A673 (cell line): ENCODE results near the gene SRA1. TPM values are rescaled to one million over a fixed set of nuclear protein-coding genes. Genes with fewer than 3 reads are reported as not detected.

ENCODE experiments used
- BruUV-seq: library from RNA; stranded (reverse); fragments of 400-500 nt; replicated peaks from 2 replicates; lab custom pipeline; 2021; lab: Mats Ljungman, UMichigan
- CTCF ChIA-PET: fragments of 300-600 bp; sonication (Branson Sonifier 250); formaldehyde crosslinking; loops from one replicate; lab custom pipeline; 2022; ENCODE audit warnings: antibody characterized with exemption; lab: Charles Lee
- POLR2A ChIA-PET: fragments of 300-600 bp; sonication (Branson Sonifier 250); formaldehyde crosslinking; loops from one replicate; lab custom pipeline; 2022; ENCODE audit warnings: antibody characterized with exemption; ENCODE audit not compliant: low non-redundant PET; lab: Charles Lee
- DNase-seq: peaks from one replicate; pipeline ENCODE4 v3.0.0-alpha.2; 2015; ENCODE audit warnings: low spot score
- H3K27ac ChIP-seq: fragments of 200-600 bp; sonication (generic); 2 replicates; pipeline ENCODE4 v1.5.1; 2016; ENCODE audit warnings: mixed run types, low read depth, mild to moderate bottlenecking, mixed read lengths, antibody characterized with exemption, low read length; ENCODE audit not compliant: poor library complexity, severe bottlenecking
- H3K27me3 ChIP-seq: fragments of 200-600 bp; sonication (generic); replicated peaks from 2 replicates; pipeline ENCODE4 v1.6.1; 2017; ENCODE audit warnings: mixed run types, low read depth, mild to moderate bottlenecking, mixed read lengths, antibody characterized with exemption, low read length; ENCODE audit not compliant: insufficient read depth, poor library complexity
- H3K36me3 ChIP-seq: fragments of 200-600 bp; sonication (generic); 2 replicates; pipeline ENCODE4 v1.6.1; 2016; ENCODE audit warnings: mixed run types, mild to moderate bottlenecking, mixed read lengths, antibody characterized with exemption, low read length; ENCODE audit not compliant: insufficient read depth, poor library complexity, severe bottlenecking
- H3K4me1 ChIP-seq: fragments of 200-600 bp; sonication (generic); 2 replicates; pipeline ENCODE4 v1.6.1; 2017; ENCODE audit warnings: mixed run types, mild to moderate bottlenecking, mixed read lengths, antibody characterized with exemption, low read length; ENCODE audit not compliant: insufficient read depth, poor library complexity, severe bottlenecking
- H3K4me3 ChIP-seq: fragments of 200-600 bp; sonication (generic); 2 replicates; pipeline ENCODE4 v1.5.1; 2016; ENCODE audit warnings: low read depth, mixed run types, mild to moderate bottlenecking, mixed read lengths, low read length; ENCODE audit not compliant: poor library complexity, severe bottlenecking
- H3K9me3 ChIP-seq: fragments of 200-600 bp; sonication (generic); 2 replicates; pipeline ENCODE4 v1.6.1; 2016; ENCODE audit warnings: mixed run types, low read depth, mild to moderate bottlenecking, mixed read lengths, antibody characterized with exemption, low read length; ENCODE audit not compliant: poor library complexity, severe bottlenecking
- EZH2 ChIP-seq: fragments of 200-600 bp; sonication (generic); IDR thresholded peaks from 2 replicates; pipeline ENCODE4 v1.6.1; 2017; ENCODE audit warnings: borderline replicate concordance, low read depth, mild to moderate bottlenecking, mixed read lengths, antibody characterized with exemption, low read length; ENCODE audit not compliant: poor library complexity, severe bottlenecking
- intact Hi-C: fragments of 100-400 bp; cut with micrococcal nuclease; formaldehyde crosslinking; loops from one replicate; pipeline ENCODE4 v1.10.0; 2022; ENCODE audit not compliant: unreplicated experiment
- total RNA-seq: library from RNA; stranded (reverse); gene quantifications from 2 replicates; pipeline ENCODE4 v1.2.3, GENCODE V29; 2021
- TF ChIP-seq, protein P1 (sequence below): fragments of 300-800, 200-600 bp; sonication (generic); conservative IDR thresholded peaks from 2 replicates; pipeline ENCODE4 v1.5.1; 2017; ENCODE audit warnings: low read depth, mild to moderate bottlenecking, antibody characterized with exemption, low read length, moderate library complexity, mixed read lengths

The SRA1 gene
- total RNA-seq, 1 experiment from 2014 or later = 55.1 TPM

- Histone ChIP-seq H3K4me1 (peaks cover 20% of the 10 kb centered on the region), H3K4me3 (no peak overlapping the region), H3K27ac (no peak overlapping the region), H3K9me3 (no peaks in the 10 kb centered on the region), H3K36me3 (peaks cover 40% of the 10 kb centered on the region), H3K27me3 (no peaks in the 10 kb centered on the region)
- no TSS peak for BruUV-seq
- TF ChIP-seq EZH2 = no peak
- ChIA-PET CTCF (no interaction called here), POLR2A (no interaction called here)
- intact Hi-C loops = loop anchor here (10.0 kb wide), 1 partner anchor 163 kb away; no protein-coding TSS in a partner anchor
- DNase-seq = no peak
Measured at GRCh38 chr5:140551872-140552271, 5.4 kb downstream of the SRA1 start.

DNA sequence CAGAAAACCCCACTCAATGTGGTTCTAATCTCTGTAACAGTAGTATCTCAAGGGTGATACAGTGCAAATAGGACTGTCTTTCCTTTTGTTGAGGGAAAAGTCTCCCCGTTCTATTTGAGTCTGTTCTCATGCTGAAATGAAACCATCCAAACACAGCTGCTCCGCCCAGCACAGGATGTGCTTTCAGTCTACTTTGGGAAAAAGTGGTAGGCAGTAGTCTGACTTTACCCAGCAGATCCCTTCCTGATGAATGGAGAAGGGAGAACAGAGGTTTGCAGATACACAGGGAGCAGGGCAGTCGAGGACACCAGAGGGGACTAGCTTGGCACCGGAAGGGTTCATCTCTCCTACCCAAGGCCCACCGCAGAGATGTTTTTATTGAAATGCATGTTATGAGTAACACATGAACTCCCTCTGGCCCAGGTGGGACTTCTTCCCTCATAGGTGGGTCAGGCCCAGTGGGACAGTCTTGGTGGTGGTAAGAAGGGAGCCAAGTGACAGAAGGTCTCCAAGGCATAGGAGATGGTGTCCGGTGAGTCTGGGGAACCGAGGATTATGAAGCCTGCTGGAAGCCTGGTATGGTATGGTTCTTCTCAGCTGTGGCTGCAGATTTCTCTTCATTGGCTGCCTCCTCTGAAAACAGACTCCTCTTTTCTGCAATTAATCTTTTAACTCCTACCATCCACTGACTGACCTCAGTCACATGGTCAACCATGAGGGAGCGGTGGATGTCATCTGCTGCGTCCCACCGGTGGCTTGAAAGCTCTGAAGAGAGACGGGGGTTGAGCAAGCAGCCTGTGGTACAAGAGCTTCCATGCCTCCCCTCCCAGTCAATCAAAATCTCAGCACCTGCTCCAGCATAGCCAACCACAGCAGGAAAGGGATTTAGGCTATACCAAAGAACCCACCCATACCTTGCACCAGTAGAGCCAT lies 6.9 kb downstream of the SRA1 start:
- Histone ChIP-seq H3K36me3 (peaks cover 40% of the 10 kb centered on the region), H3K4me3 (no peak overlapping the region), H3K9me3 (no peaks in the 10 kb centered on the region), H3K27ac (peak overlapping the region; percentile 35), H3K4me1 (peaks cover 12% of the 10 kb centered on the region), H3K27me3 (no peaks in the 10 kb centered on the region)
- POLR2A ChIA-PET = no interaction called here
- CTCF ChIA-PET = no interaction called here
- TF ChIP-seq, protein P1, sequence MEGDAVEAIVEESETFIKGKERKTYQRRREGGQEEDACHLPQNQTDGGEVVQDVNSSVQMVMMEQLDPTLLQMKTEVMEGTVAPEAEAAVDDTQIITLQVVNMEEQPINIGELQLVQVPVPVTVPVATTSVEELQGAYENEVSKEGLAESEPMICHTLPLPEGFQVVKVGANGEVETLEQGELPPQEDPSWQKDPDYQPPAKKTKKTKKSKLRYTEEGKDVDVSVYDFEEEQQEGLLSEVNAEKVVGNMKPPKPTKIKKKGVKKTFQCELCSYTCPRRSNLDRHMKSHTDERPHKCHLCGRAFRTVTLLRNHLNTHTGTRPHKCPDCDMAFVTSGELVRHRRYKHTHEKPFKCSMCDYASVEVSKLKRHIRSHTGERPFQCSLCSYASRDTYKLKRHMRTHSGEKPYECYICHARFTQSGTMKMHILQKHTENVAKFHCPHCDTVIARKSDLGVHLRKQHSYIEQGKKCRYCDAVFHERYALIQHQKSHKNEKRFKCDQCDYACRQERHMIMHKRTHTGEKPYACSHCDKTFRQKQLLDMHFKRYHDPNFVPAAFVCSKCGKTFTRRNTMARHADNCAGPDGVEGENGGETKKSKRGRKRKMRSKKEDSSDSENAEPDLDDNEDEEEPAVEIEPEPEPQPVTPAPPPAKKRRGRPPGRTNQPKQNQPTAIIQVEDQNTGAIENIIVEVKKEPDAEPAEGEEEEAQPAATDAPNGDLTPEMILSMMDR = no peak
- TF ChIP-seq EZH2 = no peak
- intact Hi-C loops = loop anchor here (10.0 kb wide), 1 partner anchor 164 kb away; no protein-coding TSS in a partner anchor
- no peak for DNase-seq
- no TSS peak for BruUV-seq

GRCh38 chr5:140549237-140550144 lies 7.8 kb downstream of the SRA1 start:
- Histone ChIP-seq H3K4me3 (no peak overlapping the region), H3K27me3 (no peaks in the 10 kb centered on the region), H3K27ac (peak overlapping the region; percentile 35), H3K36me3 (peaks cover 40% of the 10 kb centered on the region), H3K9me3 (no peaks in the 10 kb centered on the region), H3K4me1 (peaks cover 10% of the 10 kb centered on the region)
- intact Hi-C loops = loop anchor here (10.0 kb wide), 1 partner anchor 165 kb away; no protein-coding TSS in a partner anchor
- ChIA-PET POLR2A (no interaction called here), CTCF (no interaction called here)
- TF ChIP-seq, protein P1 = no peak
- BruUV-seq = no TSS peak
- peak; percentile 46 for DNase-seq
